ENCODE data around the gene UBN2. TPM values are rescaled to one million over a fixed set of nuclear protein-coding genes. Genes with fewer than 3 reads are reported as not detected.

Gene UBN2
- total RNA-seq, 2 donors from 2014 or later, result 15.4 to 17.8 TPM

GRCh38 chr7:139354729-139355128 lies 123.7 kb downstream of the UBN2 start:
- H3K4me1 Mint-ChIP-seq, result peaks cover 13% of the 10 kb centered on the region
- no peaks in the 10 kb centered on the region for H3K9me3 ChIP-seq (ENCODE audit: control insufficient read depth, low read length, poor library complexity, severe bottlenecking)
- no peak overlapping the region for H3K27ac Mint-ChIP-seq
- H3K36me3 Mint-ChIP-seq (ENCODE audit: low read depth), result peaks cover 5% of the 10 kb centered on the region
- no peaks in the 10 kb centered on the region for H3K27me3 Mint-ChIP-seq
- no peak for ATAC-seq
- H3K4me3 Mint-ChIP-seq, result no peak overlapping the region
- DNase-seq, result no peak

- Mint-ChIP-seq H3K36me3 (ENCODE audit: low read depth) (peaks cover 5% of the 10 kb centered on the region), H3K4me3 (no peak overlapping the region), H3K27me3 (no peaks in the 10 kb centered on the region), H3K4me1 (peaks cover 14% of the 10 kb centered on the region), H3K27ac (no peak overlapping the region)
- ATAC-seq (no peak), DNase-seq (no peak)
- H3K9me3 ChIP-seq (ENCODE audit: control insufficient read depth, low read length, poor library complexity, severe bottlenecking), result no peaks in the 10 kb centered on the region
Measured at GRCh38 chr7:139355320-139355719, 124.3 kb downstream of the UBN2 start.

Other genes starting within 250 kb of the UBN2 start
- under 1 TPM in 1 of 2 donors, not detected in 1; 0.21 TPM for gene KIAA1549, start 249.8 kb upstream of the UBN2 start, total RNA-seq
- 1 to 10 TPM; 2.2 to 6.9 TPM for gene ZC3HAV1L, start 195.2 kb upstream of the UBN2 start, total RNA-seq
- gene ZC3HAV1, start 121.5 kb upstream of the UBN2 start, total RNA-seq, result 100 to 1,000 TPM; 154 to 177 TPM
- gene FMC1, start 110.1 kb downstream of the UBN2 start, total RNA-seq, result 1 to 10 TPM; 3.6 to 6.3 TPM
- gene LUC7L2, start 128.7 kb downstream of the UBN2 start, total RNA-seq, result 100 to 1,000 TPM; 187 to 190 TPM

Measured in T-helper 17 cell (primary cell).